ENCODE results near the gene RPAP3. TPM values are rescaled to one million over a fixed set of nuclear protein-coding genes. Genes with fewer than 3 reads are reported as not detected.

The RPAP3 gene
- total and polyA plus RNA-seq, 9 of the 15 experiments (the other 6 are each of a cell fraction or from before 2014, with no cell fraction given), result 40.0 to 92.1 (median 54.1) TPM

DNA sequence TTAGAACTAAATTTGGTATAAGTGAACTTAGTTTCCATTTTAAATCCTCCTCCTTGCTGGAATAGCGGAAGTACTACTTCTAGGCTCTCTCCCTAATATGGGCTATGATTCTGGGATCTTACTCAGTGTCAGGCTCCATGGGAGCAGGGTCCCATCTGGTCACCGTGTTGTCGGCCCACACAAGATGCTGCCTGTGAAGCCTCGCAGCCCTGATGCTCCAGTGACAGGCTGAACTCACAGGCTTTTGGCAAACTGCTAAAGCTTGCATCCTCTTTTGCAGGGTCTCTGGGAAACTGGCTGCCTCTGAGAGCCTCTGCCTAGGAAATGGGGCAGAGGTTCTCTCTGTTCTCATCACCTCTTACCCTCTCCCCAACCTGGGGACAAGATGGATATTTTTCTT, 88.4 kb downstream of the RPAP3 start (continued):
- no peak for TF ChIP-seq MTF1 (CRISPR knock-in tag; IDR thresholded peaks at IDR 0.05; ENCODE audit: borderline replicate concordance)
- no peak for TF ChIP-seq PHB (CRISPR knock-in tag; IDR thresholded peaks at IDR 0.05)

DNA sequence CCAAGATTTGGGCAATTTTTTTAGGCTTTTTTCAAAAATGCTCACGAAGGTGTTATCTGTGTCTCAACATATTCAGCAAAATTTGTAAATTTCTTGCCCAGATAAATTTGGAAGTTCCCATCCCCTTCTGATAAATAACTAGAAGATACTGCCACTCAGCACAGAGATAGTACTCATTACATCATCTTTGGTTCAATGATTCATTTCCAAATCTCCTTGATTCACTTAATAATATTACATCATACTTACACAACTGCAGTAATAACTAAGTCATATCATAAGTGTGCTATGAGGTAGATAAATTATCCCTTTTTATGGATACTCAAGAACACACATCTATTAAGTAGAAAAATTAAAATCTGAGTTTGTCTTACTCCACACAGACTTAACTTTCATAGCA, 89.4 kb downstream of the RPAP3 start:
- in situ Hi-C loops (cut with MboI) (no loop called here), intact Hi-C loops (cut with micrococcal nuclease) (no loop called here)
- H3K4me2 ChIP-seq (ENCODE audit: insufficient read depth, low read length), result no peak overlapping the region
- no peaks in the 10 kb centered on the region for H3K27me3 ChIP-seq (ENCODE audit: control insufficient read depth in 2 of 2, insufficient read depth in 2 of 2, low read length in 2 of 2)
- no peaks in the 10 kb centered on the region for H3K79me2 ChIP-seq (ENCODE audit: control insufficient read depth, insufficient read depth, low read length)
- peaks cover 0 to 9% of the 10 kb centered on the region in 2 experiments; a peak in 2 of 5 replicates for H3K4me1 ChIP-seq (replicated peaks in 1 of 2; ENCODE audit: control insufficient read depth in 2 of 2, insufficient read depth in 2 of 2, low read length in 2 of 2)
- POLR2A ChIA-PET, result interaction anchor here (0.6 to 0.9 kb wide), 3 partner anchors 23 to 594 kb away, joined by 3 to 4 read pairs (median 3); no protein-coding TSS in a partner anchor
- no peaks in the 10 kb centered on the region for H3K9me1 ChIP-seq (ENCODE audit: control insufficient read depth, insufficient read depth, low read length)
- CTCF ChIA-PET (ENCODE audit: low intra/inter-chr PET ratio), result no interaction called here
- TF ChIP-seq CEBPG (CRISPR knock-in tag; IDR thresholded peaks at IDR 0.05), result no peak
- peak; percentile 77 for TF ChIP-seq CEBPG (tag; conservative IDR thresholded peaks at IDR 0.05 in 1 of 2, IDR thresholded peaks at IDR 0.05 in 1 of 2)
- TF ChIP-seq, protein P1, sequence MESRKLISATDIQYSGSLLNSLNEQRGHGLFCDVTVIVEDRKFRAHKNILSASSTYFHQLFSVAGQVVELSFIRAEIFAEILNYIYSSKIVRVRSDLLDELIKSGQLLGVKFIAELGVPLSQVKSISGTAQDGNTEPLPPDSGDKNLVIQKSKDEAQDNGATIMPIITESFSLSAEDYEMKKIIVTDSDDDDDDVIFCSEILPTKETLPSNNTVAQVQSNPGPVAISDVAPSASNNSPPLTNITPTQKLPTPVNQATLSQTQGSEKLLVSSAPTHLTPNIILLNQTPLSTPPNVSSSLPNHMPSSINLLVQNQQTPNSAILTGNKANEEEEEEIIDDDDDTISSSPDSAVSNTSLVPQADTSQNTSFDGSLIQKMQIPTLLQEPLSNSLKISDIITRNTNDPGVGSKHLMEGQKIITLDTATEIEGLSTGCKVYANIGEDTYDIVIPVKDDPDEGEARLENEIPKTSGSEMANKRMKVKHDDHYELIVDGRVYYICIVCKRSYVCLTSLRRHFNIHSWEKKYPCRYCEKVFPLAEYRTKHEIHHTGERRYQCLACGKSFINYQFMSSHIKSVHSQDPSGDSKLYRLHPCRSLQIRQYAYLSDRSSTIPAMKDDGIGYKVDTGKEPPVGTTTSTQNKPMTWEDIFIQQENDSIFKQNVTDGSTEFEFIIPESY (CRISPR knock-in tag; IDR thresholded peaks at IDR 0.05), result no peak
- TF ChIP-seq, protein P2, sequence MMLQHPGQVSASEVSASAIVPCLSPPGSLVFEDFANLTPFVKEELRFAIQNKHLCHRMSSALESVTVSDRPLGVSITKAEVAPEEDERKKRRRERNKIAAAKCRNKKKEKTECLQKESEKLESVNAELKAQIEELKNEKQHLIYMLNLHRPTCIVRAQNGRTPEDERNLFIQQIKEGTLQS (IDR thresholded peaks at IDR 0.05), result peak; percentile 69
- TF ChIP-seq, protein P2 (CRISPR knock-in tag; conservative IDR thresholded peaks at IDR 0.05), result no peak
- TF ChIP-seq CEBPB (tag; IDR thresholded peaks at IDR 0.05), result peak; percentile 74
- no peak for TF ChIP-seq ZNF253 (CRISPR knock-in tag; conservative IDR thresholded peaks at IDR 0.05)
- H2AFZ ChIP-seq (ENCODE audit: low read depth, low read length), result no peak overlapping the region
- no peaks in the 10 kb centered on the region for H4K20me1 ChIP-seq (replicated peaks; ENCODE audit: control insufficient read depth, insufficient read depth, low read length)
- peaks cover 3% of the 10 kb centered on the region for H3K9me3 ChIP-seq (replicated peaks; ENCODE audit: control insufficient read depth, insufficient read depth, low read depth, low read length)
- peak; percentile 44 for FAIRE-seq
- no peak overlapping the region for H3K4me3 ChIP-seq
- BruUV-seq (replicated peaks), result no TSS peak
- H3K27ac ChIP-seq (ENCODE audit: extremely low read depth, low read depth, low read length), result no peak overlapping the region
- no peak for DNase-seq (ENCODE audit: extremely low read depth in 1 of 4, low spot score in 3 of 4)
- ATAC-seq, result no peak
- no peaks in the 10 kb centered on the region; the same call in 1 of the 3 replicates for H3K36me3 ChIP-seq (ENCODE audit: control insufficient read depth, insufficient read depth, low read length)
- no peak overlapping the region for H3K9ac ChIP-seq (ENCODE audit: insufficient read depth in 1 of 2, low read depth in 2 of 2, low read length in 2 of 2)
- 6% methylated on average over 1 of the region's 1 CpG for WGBS (ENCODE audit: insufficient coverage, low coverage, missing lambda C conversion rate)

Measured in K562 (cell line).